ENCODE measurements around the gene GSK3B.

Gene GSK3B

GRCh38 chr3:120077731-120078130 is 16.5 kb downstream of the GSK3B start:
- DNase-seq (ENCODE audit: low read depth), result no peak
- TF ChIP-seq CTCF (IDR thresholded peaks at IDR 0.05; ENCODE audit: low read depth, low read length, missing control alignments), result no peak
- H3K4me3 ChIP-seq (ENCODE audit: low read depth, low read length), result no peak overlapping the region

- H3K4me3 ChIP-seq (ENCODE audit: low read depth, low read length), result no peak overlapping the region
- no peak for DNase-seq (ENCODE audit: low read depth)
- TF ChIP-seq CTCF (IDR thresholded peaks at IDR 0.05; ENCODE audit: low read depth, low read length, missing control alignments), result peak; percentile 17
Measured at GRCh38 chr3:120072867-120073525, 21.3 kb downstream of the GSK3B start.

GRCh38 chr3:120071259-120071658 is 23.0 kb downstream of the GSK3B start:
- no peak for TF ChIP-seq CTCF (IDR thresholded peaks at IDR 0.05; ENCODE audit: low read depth, low read length, missing control alignments)
- no peak overlapping the region for H3K4me3 ChIP-seq (ENCODE audit: low read depth, low read length)
- DNase-seq (ENCODE audit: low read depth), result no peak

- TF ChIP-seq CTCF (IDR thresholded peaks at IDR 0.05; ENCODE audit: low read depth, low read length, missing control alignments), result no peak
- DNase-seq (ENCODE audit: low read depth), result no peak
- H3K4me3 ChIP-seq (ENCODE audit: low read depth, low read length), result no peak overlapping the region
Measured at GRCh38 chr3:120070263-120070981, 23.8 kb downstream of the GSK3B start.

GRCh38 chr3:120067083-120067482 is 27.2 kb downstream of the GSK3B start:
- no peak for TF ChIP-seq CTCF (IDR thresholded peaks at IDR 0.05; ENCODE audit: low read depth, low read length, missing control alignments)
- DNase-seq (ENCODE audit: low read depth), result no peak
- H3K4me3 ChIP-seq (ENCODE audit: low read depth, low read length), result no peak overlapping the region

- no peak for DNase-seq (ENCODE audit: low read depth)
- H3K4me3 ChIP-seq (ENCODE audit: low read depth, low read length), result no peak overlapping the region
- TF ChIP-seq CTCF (IDR thresholded peaks at IDR 0.05; ENCODE audit: low read depth, low read length, missing control alignments), result no peak
Measured at GRCh38 chr3:120066634-120067033, 27.6 kb downstream of the GSK3B start.

GRCh38 chr3:120064641-120065040 is 29.6 kb downstream of the GSK3B start:
- DNase-seq (ENCODE audit: low read depth), result no peak
- no peak for TF ChIP-seq CTCF (IDR thresholded peaks at IDR 0.05; ENCODE audit: low read depth, low read length, missing control alignments)

More at GRCh38 chr3:120064641-120065040, 29.6 kb downstream of the GSK3B start:
- no peak overlapping the region for H3K4me3 ChIP-seq (ENCODE audit: low read depth, low read length)
